ENCODE data around the gene CRYL1. TPM values are rescaled to one million over a fixed set of nuclear protein-coding genes. Genes with fewer than 3 reads are reported as not detected.

CRYL1 gene
- total RNA-seq, 1 experiment from 2014 or later: 12.2 TPM

GRCh38 chr13:20356444-20356843 lies 169.2 kb downstream of the CRYL1 start:
- Mint-ChIP-seq H3K9me3 (ENCODE audit: low read depth, unreplicated experiment) (no peaks in the 10 kb centered on the region), H3K4me1 (ENCODE audit: low read depth, unreplicated experiment) (peaks cover 28% of the 10 kb centered on the region), H3K36me3 (ENCODE audit: insufficient read depth, unreplicated experiment) (peaks cover 10% of the 10 kb centered on the region), H3K27me3 (ENCODE audit: unreplicated experiment) (no peaks in the 10 kb centered on the region), H3K4me3 (ENCODE audit: low read depth, unreplicated experiment) (no peak overlapping the region), H3K27ac (ENCODE audit: unreplicated experiment) (no peak overlapping the region)
- CTCF ChIA-PET: no interaction called here
- DNase-seq: no peak
- intact Hi-C loops (cut with micrococcal nuclease; ENCODE audit: unreplicated experiment): no loop called here
- no TSS peak for BruUV-seq (replicated peaks)
- TF ChIP-seq, protein P1, sequence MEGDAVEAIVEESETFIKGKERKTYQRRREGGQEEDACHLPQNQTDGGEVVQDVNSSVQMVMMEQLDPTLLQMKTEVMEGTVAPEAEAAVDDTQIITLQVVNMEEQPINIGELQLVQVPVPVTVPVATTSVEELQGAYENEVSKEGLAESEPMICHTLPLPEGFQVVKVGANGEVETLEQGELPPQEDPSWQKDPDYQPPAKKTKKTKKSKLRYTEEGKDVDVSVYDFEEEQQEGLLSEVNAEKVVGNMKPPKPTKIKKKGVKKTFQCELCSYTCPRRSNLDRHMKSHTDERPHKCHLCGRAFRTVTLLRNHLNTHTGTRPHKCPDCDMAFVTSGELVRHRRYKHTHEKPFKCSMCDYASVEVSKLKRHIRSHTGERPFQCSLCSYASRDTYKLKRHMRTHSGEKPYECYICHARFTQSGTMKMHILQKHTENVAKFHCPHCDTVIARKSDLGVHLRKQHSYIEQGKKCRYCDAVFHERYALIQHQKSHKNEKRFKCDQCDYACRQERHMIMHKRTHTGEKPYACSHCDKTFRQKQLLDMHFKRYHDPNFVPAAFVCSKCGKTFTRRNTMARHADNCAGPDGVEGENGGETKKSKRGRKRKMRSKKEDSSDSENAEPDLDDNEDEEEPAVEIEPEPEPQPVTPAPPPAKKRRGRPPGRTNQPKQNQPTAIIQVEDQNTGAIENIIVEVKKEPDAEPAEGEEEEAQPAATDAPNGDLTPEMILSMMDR (IDR thresholded peaks at IDR 0.05; ENCODE audit: unreplicated experiment): no peak

DNA sequence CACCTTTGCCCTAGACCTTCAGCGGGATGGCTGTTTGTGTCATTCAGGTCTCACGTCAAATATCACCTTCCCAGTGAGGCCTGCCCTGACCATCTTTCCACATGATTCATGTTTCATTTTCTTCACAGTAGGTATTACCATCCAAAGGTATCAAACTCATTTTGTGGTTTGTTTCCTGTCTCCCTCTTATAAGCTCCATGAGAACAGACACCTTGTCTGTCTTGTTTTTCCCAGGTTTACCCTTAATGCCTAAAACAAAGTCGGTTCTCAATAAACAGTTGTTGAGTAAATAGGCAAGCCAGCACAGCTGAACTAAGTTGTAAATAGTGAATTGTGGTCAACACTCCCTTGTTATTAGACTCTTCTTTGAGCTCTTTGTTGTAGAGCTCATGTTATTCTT lies 170.9 kb downstream of the CRYL1 start:
- Mint-ChIP-seq H3K27me3 (ENCODE audit: unreplicated experiment) (no peaks in the 10 kb centered on the region), H3K27ac (ENCODE audit: unreplicated experiment) (no peak overlapping the region), H3K4me1 (ENCODE audit: low read depth, unreplicated experiment) (peaks cover 10% of the 10 kb centered on the region), H3K9me3 (ENCODE audit: low read depth, unreplicated experiment) (no peaks in the 10 kb centered on the region), H3K4me3 (ENCODE audit: low read depth, unreplicated experiment) (no peak overlapping the region), H3K36me3 (ENCODE audit: insufficient read depth, unreplicated experiment) (peaks cover 9% of the 10 kb centered on the region)
- BruUV-seq (replicated peaks): no TSS peak
- CTCF ChIA-PET: no interaction called here
- intact Hi-C loops (cut with micrococcal nuclease; ENCODE audit: unreplicated experiment): no loop called here
- TF ChIP-seq, protein P1 (IDR thresholded peaks at IDR 0.05; ENCODE audit: unreplicated experiment): no peak
- DNase-seq: no peak

GRCh38 chr13:20353973-20354372 lies 171.7 kb downstream of the CRYL1 start:
- Mint-ChIP-seq H3K4me3 (ENCODE audit: low read depth, unreplicated experiment) (no peak overlapping the region), H3K27ac (ENCODE audit: unreplicated experiment) (no peak overlapping the region), H3K27me3 (ENCODE audit: unreplicated experiment) (no peaks in the 10 kb centered on the region), H3K4me1 (ENCODE audit: low read depth, unreplicated experiment) (peaks cover 3% of the 10 kb centered on the region), H3K36me3 (ENCODE audit: insufficient read depth, unreplicated experiment) (peaks cover 2% of the 10 kb centered on the region), H3K9me3 (ENCODE audit: low read depth, unreplicated experiment) (no peaks in the 10 kb centered on the region)
- no TSS peak for BruUV-seq (replicated peaks)
- intact Hi-C loops (cut with micrococcal nuclease; ENCODE audit: unreplicated experiment): no loop called here
- CTCF ChIA-PET: no interaction called here
- TF ChIP-seq, protein P1 (IDR thresholded peaks at IDR 0.05; ENCODE audit: unreplicated experiment): no peak
- DNase-seq: no peak

Small RNA genes lying within 50 kb of the gene (microRNA-seq; reads per million reads assigned to microRNA genes)
- gene MIR4499: not detected

Other genes starting within 250 kb of the CRYL1 start
- gene IFT88, start 41.3 kb upstream of the CRYL1 start, total RNA-seq (2022): 11.0 and 13.6 TPM in 2 replicates
- gene IL17D, start 177.8 kb upstream of the CRYL1 start, total RNA-seq (2022): 0.39 and 1.3 TPM in 2 replicates
- 4.6 and 6.0 TPM in 2 replicates for gene EEF1AKMT1, start 248.1 kb upstream of the CRYL1 start, total RNA-seq (2022)

Data from Calu3 (cell line).